GM12878 (cell line): ENCODE data around the gene SNRNP200. TPM values are rescaled to one million over a fixed set of nuclear protein-coding genes. Genes with fewer than 3 reads are reported as not detected.

Source experiments
- ATAC-seq: fragments of 200-7000 bp; cut with Tn5 transposase; 3 replicates; pipeline ENCODE4 v1.9.1; 2020; ENCODE audit warnings: mild to moderate bottlenecking, moderate library complexity
- BruUV-seq: library from RNA; stranded (reverse); fragments of 400-500 nt; replicated peaks from 2 replicates; lab custom pipeline; 2021; lab: Mats Ljungman, UMichigan
- CTCF ChIA-PET: fragments of 300-600 bp; sonication (Branson Sonifier 250); formaldehyde crosslinking; extraction: SDS; loops from one replicate; lab custom pipeline; 2021; ENCODE audit warnings: inconsistent platforms; lab: Yijun Ruan, JAX
- POLR2A ChIA-PET: fragments of 350-600 bp; formaldehyde crosslinking; extraction: SDS; loops from one replicate; lab custom pipeline; 2021; ENCODE audit warnings: inconsistent platforms; lab: Charles Lee
- RAD21 ChIA-PET: fragments of 300-600 bp; sonication (Branson Sonifier 250); formaldehyde crosslinking; loops from one replicate; lab custom pipeline; 2023; ENCODE audit warnings: antibody characterized with exemption; ENCODE audit not compliant: unreplicated experiment; lab: Charles Lee
- SMC1A ChIA-PET: fragments of 300-600 bp; sonication (Branson Sonifier 250); formaldehyde crosslinking; loops from one replicate; lab custom pipeline; 2023; ENCODE audit not compliant: unreplicated experiment, uncharacterized antibody; lab: Charles Lee
- DNase-seq: peaks from one replicate; pipeline ENCODE4 v3.0.0-alpha.2; 2011; ENCODE audit warnings: low read depth, low spot score
- FAIRE-seq: peaks from 3 replicates; lab custom pipeline; 2011; peaks lifted over from hg19 to GRCh38; lab: Jason Lieb, UNC
- H2AFZ ChIP-seq: 2 replicates; pipeline ENCODE4 v1.6.0; 2011; ENCODE audit warnings: low read depth, low read length, control low read depth; ENCODE audit not compliant: control insufficient read depth
- H3K27ac ChIP-seq: 2 replicates; pipeline ENCODE4 v1.5.1; 2011; ENCODE audit warnings: control low read depth; ENCODE audit not compliant: control insufficient read depth, insufficient read depth
- H3K27me3 ChIP-seq, 2 experiments: replicated peaks in 1 of 2; 2 replicates each; pipeline versions ENCODE4 v1.6.0 to v1.6.1; 2011; ENCODE audit warnings: low read length in 1 of 2; ENCODE audit not compliant: control insufficient read depth in 2 of 2, insufficient read depth in 2 of 2
- H3K36me3 ChIP-seq, 2 experiments: 2 replicates each; pipeline ENCODE4 v1.5.1; 2011; ENCODE audit warnings: low read length in 1 of 2; ENCODE audit not compliant: control insufficient read depth in 2 of 2, insufficient read depth in 2 of 2
- H3K4me1 ChIP-seq: 2 replicates; pipeline ENCODE4 v1.6.1; 2011; ENCODE audit warnings: mild to moderate bottlenecking, low read length, moderate library complexity, mixed read lengths; ENCODE audit not compliant: control insufficient read depth, insufficient read depth
- H3K4me2 ChIP-seq: 2 replicates; pipeline ENCODE4 v1.6.0; 2011; ENCODE audit warnings: control low read depth; ENCODE audit not compliant: control insufficient read depth, insufficient read depth
- H3K4me3 ChIP-seq: fragments of 200-600 bp; sonication (generic); 2 replicates; pipeline ENCODE4 v1.5.1; 2016
- H3K79me2 ChIP-seq: 2 replicates; pipeline ENCODE4 v1.6.0; 2011; ENCODE audit warnings: low read length; ENCODE audit not compliant: control insufficient read depth, insufficient read depth
- H3K9ac ChIP-seq: 2 replicates; pipeline ENCODE4 v1.8.0; 2011; ENCODE audit warnings: low read length, control low read depth, mixed read lengths; ENCODE audit not compliant: control insufficient read depth, insufficient read depth
- H3K9me3 ChIP-seq: replicated peaks from 3 replicates; pipeline ENCODE4 v1.5.1; 2011; ENCODE audit warnings: mild to moderate bottlenecking, low read length; ENCODE audit not compliant: control insufficient read depth, insufficient read depth
- H4K20me1 ChIP-seq: 2 replicates; pipeline ENCODE4 v1.6.0; 2011; ENCODE audit not compliant: control insufficient read depth, insufficient read depth
- CBX5 ChIP-seq: sonication (generic); IDR thresholded peaks from 2 replicates; pipeline ENCODE4 v1.6.1; 2016; ENCODE audit warnings: low read depth, moderate library complexity, mild to moderate bottlenecking, inconsistent platforms
- CREB1 ChIP-seq: IDR thresholded peaks from 2 replicates; pipeline ENCODE4 v1.6.1; 2012; ENCODE audit warnings: low read depth, mild to moderate bottlenecking, inconsistent platforms
- JUNB ChIP-seq: IDR thresholded peaks from 2 replicates; pipeline ENCODE4 v1.6.1; 2016; ENCODE audit warnings: antibody characterized with exemption, mild to moderate bottlenecking
- NFYB ChIP-seq: IDR thresholded peaks from 2 replicates; pipeline ENCODE4 v1.6.1; 2011; ENCODE audit warnings: low read depth, mild to moderate bottlenecking, low read length, improper control_type of control experiment, moderate library complexity; ENCODE audit not compliant: insufficient read depth
- RAD51 ChIP-seq: fragments of 450-650 bp; IDR thresholded peaks from 2 replicates; pipeline ENCODE4 v1.6.1; 2016; ENCODE audit warnings: moderate library complexity, mild to moderate bottlenecking, inconsistent platforms
- RELB ChIP-seq: fragments of 450-650 bp; IDR thresholded peaks from 2 replicates; pipeline ENCODE4 v1.6.1; 2017; ENCODE audit warnings: low read depth, mild to moderate bottlenecking, moderate library complexity
- SIX5 ChIP-seq: IDR thresholded peaks from 2 replicates; pipeline ENCODE4 v1.6.1; 2011; ENCODE audit warnings: mild to moderate bottlenecking, low read depth, low read length, moderate library complexity; ENCODE audit not compliant: severe bottlenecking
- SMARCA5 ChIP-seq: fragments of 450-650 bp; IDR thresholded peaks from 2 replicates; pipeline ENCODE4 v1.6.1; 2017; ENCODE audit warnings: mild to moderate bottlenecking
- SUZ12 ChIP-seq: fragments of 200-600 bp; sonication (generic); IDR thresholded peaks from one replicate; pipeline ENCODE4 v1.6.1; 2018; ENCODE audit warnings: antibody characterized with exemption, mild to moderate bottlenecking; ENCODE audit not compliant: unreplicated experiment
- TBL1XR1 ChIP-seq: IDR thresholded peaks from 2 replicates; pipeline ENCODE4 v1.6.1; 2012; ENCODE audit warnings: low read depth, low read length, improper control_type of control experiment
- USF2 ChIP-seq: IDR thresholded peaks from 2 replicates; pipeline ENCODE4 v1.6.1; 2011; ENCODE audit warnings: low read depth, low read length, improper control_type of control experiment, borderline replicate concordance
- ZNF207 ChIP-seq: fragments of 450-650 bp; IDR thresholded peaks from 2 replicates; pipeline ENCODE4 v1.6.1; 2014; ENCODE audit warnings: antibody characterized with exemption, mild to moderate bottlenecking, borderline replicate concordance
- WGBS: methylation state at CpG from one replicate; pipeline ENCODE4 v1.1.6; 2016; ENCODE audit warnings: low lambda C conversion rate; ENCODE audit not compliant: insufficient replicate concordance, insufficient coverage; ENCODE audit errors: missing lambda C conversion rate; 5-methylcytosine and 5-hydroxymethylcytosine counted together
- in situ Hi-C: fragments of 300-500 bp; cut with MboI; formaldehyde crosslinking; loops from 9 replicates; pipeline ENCODE4 v1.14.3; 2018; ENCODE audit warnings: mixed read lengths
- intact Hi-C: fragments of 100-400 bp; cut with micrococcal nuclease; formaldehyde crosslinking; loops from one replicate; pipeline ENCODE4 v1.14.2; 2022; ENCODE audit not compliant: unreplicated experiment
- polyA plus RNA-seq, 11 experiments: library from polyadenylated mRNA; depleted of rRNA in 4 of 11; unstranded in 6 of 11; stranded (reverse) in 5 of 11; fragments of >200 nt; fragmentation: Nextera tagmentation in 4 of 11; fragmentation: Illumina TruSeq in 1 of 11; extraction: Ambion mirVana in 4 of 11; extraction: Trizol in 1 of 11; gene quantifications; 1 replicate in 1 of 11; 2 replicates in 10 of 11; pipeline versions ENCODE4 v1.2.1 to v1.2.3, GENCODE V29; 2011 to 2016; ENCODE audit warnings: inconsistent platforms in 2 of 11, missing spikeins in 2 of 11, low read depth in 1 of 11
- total RNA-seq, 4 experiments: library from RNA; depleted of rRNA in 3 of 4; stranded (reverse); fragments of >200 nt in 3 of 4; fragmentation: Illumina TruSeq in 1 of 4; extraction: Trizol in 1 of 4; gene quantifications; 2 replicates each; pipeline versions ENCODE4 v1.2.1 to v1.2.3, GENCODE V29; 2013 to 2021

Gene SNRNP200
- total and polyA plus RNA-seq, 10 of the 15 experiments (the other 5 are each of a cell fraction or from before 2014, with no cell fraction given): 59.2 to 176 (median 106) TPM

GRCh38 chr2:96326990-96327820 lies 21.9 kb upstream of the SNRNP200 start:
- ChIA-PET CTCF (interaction anchor here (2.1 kb wide), 1 partner anchor 189 kb away, joined by 6 read pairs; the partner anchor contains the start of gene ASTL), RAD21 (interaction anchor here (0.5 to 0.7 kb wide), 2 partner anchors 9 to 217 kb away, joined by 3 read pairs; no protein-coding TSS in a partner anchor), POLR2A (interaction anchor here (1.7 to 7.7 kb wide), 2 partner anchors 8 to 12 kb away, joined by 7 to 151 read pairs; partner anchors contain the start of gene NCAPH), SMC1A (interaction anchor here (0.9 to 13.4 kb wide), 4 partner anchors 8 to 23 kb away, joined by 3 to 231 read pairs (median 4); partner anchors contain the start of gene NCAPH)
- Histone ChIP-seq H3K79me2 (peaks cover 13% of the 10 kb centered on the region), H3K9ac (no peak overlapping the region), H3K27me3 (no peaks in the 10 kb centered on the region), H3K4me3 (no peak overlapping the region), H4K20me1 (no peaks in the 10 kb centered on the region), H3K4me1 (peaks cover 26% of the 10 kb centered on the region), H3K9me3 (no peaks in the 10 kb centered on the region), H3K27ac (no peak overlapping the region), H2AFZ (no peak overlapping the region), H3K36me3 (peaks cover 2 to 5% of the 10 kb centered on the region in 2 experiments; a peak in 2 of 4 replicates), H3K4me2 (no peak overlapping the region)
- no peak for TF ChIP-seq SIX5
- TF ChIP-seq ZNF207: no peak
- TF ChIP-seq JUNB: no peak
- no peak for TF ChIP-seq SMARCA5
- TF ChIP-seq NFYB: no peak
- no peak for TF ChIP-seq TBL1XR1
- TF ChIP-seq RAD51: no peak
- TF ChIP-seq CREB1: no peak
- no peak for TF ChIP-seq SUZ12
- TF ChIP-seq RELB: no peak
- no peak for TF ChIP-seq USF2
- no peak for TF ChIP-seq CBX5
- intact Hi-C loops: no loop called here
- DNase-seq (no peak), FAIRE-seq (no peak), ATAC-seq (no peak)
- BruUV-seq: TSS peak; percentile 77
- in situ Hi-C loops: no loop called here
- WGBS: 94% methylated on average over 21 of the region's 21 CpGs
